Astrocyte (in vitro differentiated cells and primary cell): ENCODE results near the gene ZNF385C. TPM values are rescaled to one million over a fixed set of nuclear protein-coding genes. Genes with fewer than 3 reads are reported as not detected.
A peak's percentile ranks its signal among the peaks of the same experiment; 100 is the strongest.

Experiments
- DNase-seq: peaks from one replicate; pipeline ENCODE4 v3.0.0-alpha.2; 2010; ENCODE audit warnings: low read depth
- FAIRE-seq: peaks from 2 replicates; lab custom pipeline; 2011; peaks lifted over from hg19 to GRCh38; lab: Jason Lieb, UNC
- H2AFZ ChIP-seq: 2 replicates; pipeline ENCODE4 v1.6.0; 2012; ENCODE audit warnings: low read depth, low read length, inconsistent platforms
- H3K27ac ChIP-seq: 2 replicates; pipeline ENCODE4 v1.5.1; 2011; ENCODE audit warnings: low read depth, low read length, inconsistent platforms
- H3K27me3 ChIP-seq: 2 replicates; pipeline ENCODE4 v1.6.0; 2011; ENCODE audit warnings: low read length, inconsistent platforms; ENCODE audit not compliant: insufficient read depth
- H3K36me3 ChIP-seq: 2 replicates; pipeline ENCODE4 v1.5.1; 2011; ENCODE audit warnings: low read length, inconsistent platforms; ENCODE audit not compliant: insufficient read depth
- H3K4me1 ChIP-seq: 2 replicates; pipeline ENCODE4 v1.5.1; 2011; ENCODE audit warnings: low read length, inconsistent platforms; ENCODE audit not compliant: insufficient read depth
- H3K4me2 ChIP-seq: 2 replicates; pipeline ENCODE4 v1.6.0; 2012; ENCODE audit warnings: low read length, inconsistent platforms
- H3K4me3 ChIP-seq: 2 replicates; pipeline ENCODE4 v1.5.1; 2011; ENCODE audit warnings: low read depth, mild to moderate bottlenecking, low read length, inconsistent platforms; ENCODE audit not compliant: insufficient read depth
- H3K79me2 ChIP-seq: 2 replicates; pipeline ENCODE4 v1.6.0; 2012; ENCODE audit warnings: mild to moderate bottlenecking, low read length, inconsistent platforms; ENCODE audit not compliant: insufficient read depth
- H3K9ac ChIP-seq: 2 replicates; pipeline ENCODE4 v1.6.0; 2012; ENCODE audit warnings: mild to moderate bottlenecking, low read length, inconsistent platforms
- H3K9me3 ChIP-seq: 2 replicates; pipeline ENCODE4 v1.5.1; 2012; ENCODE audit warnings: low read depth, mild to moderate bottlenecking, low read length, inconsistent platforms; ENCODE audit not compliant: insufficient read depth
- H4K20me1 ChIP-seq: 2 replicates; pipeline ENCODE4 v1.6.0; 2012; ENCODE audit warnings: low read length, inconsistent platforms; ENCODE audit not compliant: insufficient read depth
- H3K27ac Mint-ChIP-seq: one replicate; pipeline ENCODE4 v1.8.0; 2021; ENCODE audit warnings: mild to moderate bottlenecking, mixed read lengths; ENCODE audit not compliant: unreplicated experiment
- H3K27me3 Mint-ChIP-seq: one replicate; pipeline ENCODE4 v1.8.0; 2021; ENCODE audit warnings: low read depth, mixed read lengths; ENCODE audit not compliant: unreplicated experiment
- H3K36me3 Mint-ChIP-seq: one replicate; pipeline ENCODE4 v1.8.0; 2021; ENCODE audit warnings: low read depth, mixed read lengths; ENCODE audit not compliant: unreplicated experiment
- H3K4me1 Mint-ChIP-seq: one replicate; pipeline ENCODE4 v1.8.0; 2021; ENCODE audit warnings: low read depth, mixed read lengths; ENCODE audit not compliant: unreplicated experiment
- H3K4me3 Mint-ChIP-seq: one replicate; pipeline ENCODE4 v1.8.0; 2021; ENCODE audit warnings: mild to moderate bottlenecking, moderate library complexity, mixed read lengths; ENCODE audit not compliant: unreplicated experiment
- H3K9me3 Mint-ChIP-seq: one replicate; pipeline ENCODE4 v1.8.0; 2021; ENCODE audit warnings: mild to moderate bottlenecking, mixed read lengths; ENCODE audit not compliant: unreplicated experiment
- CTCF ChIP-seq: IDR thresholded peaks from 2 replicates; pipeline ENCODE4 v1.5.1; 2011; ENCODE audit warnings: low read depth, mild to moderate bottlenecking, inconsistent platforms, low read length, moderate library complexity; ENCODE audit not compliant: insufficient read depth
- EZH2 ChIP-seq: IDR thresholded peaks from 2 replicates; pipeline ENCODE4 v1.6.1; 2012; ENCODE audit warnings: mild to moderate bottlenecking, low read length, inconsistent platforms; ENCODE audit not compliant: insufficient read depth
- total RNA-seq: library from RNA; stranded (reverse); gene quantifications from 2 replicates; pipeline ENCODE4 v1.2.1, GENCODE V29; 2021

ZNF385C gene
- total RNA-seq, 1 donor from 2014 or later, result 0.39 TPM

- Histone ChIP-seq H3K4me3 (no peak overlapping the region), H4K20me1 (peaks cover 22% of the 10 kb centered on the region), H3K79me2 (peaks cover 2% of the 10 kb centered on the region), H3K4me2 (no peak overlapping the region), H3K4me1 (peaks cover 6% of the 10 kb centered on the region), H3K36me3 (peaks cover 66% of the 10 kb centered on the region), H3K27me3 (no peaks in the 10 kb centered on the region), H3K27ac (no peak overlapping the region), H3K9ac (no peak overlapping the region), H2AFZ (no peak overlapping the region), H3K9me3 (no peaks in the 10 kb centered on the region)
- Mint-ChIP-seq H3K9me3 (no peaks in the 10 kb centered on the region), H3K4me1 (peaks cover 14% of the 10 kb centered on the region), H3K27me3 (no peaks in the 10 kb centered on the region), H3K27ac (no peak overlapping the region), H3K4me3 (no peak overlapping the region), H3K36me3 (peaks cover 26% of the 10 kb centered on the region)
- TF ChIP-seq EZH2, result no peak
- TF ChIP-seq CTCF, result no peak
- DNase-seq, result no peak
- FAIRE-seq, result no peak
Observed at GRCh38 chr17:41985919-41986318, 112.4 kb downstream of the ZNF385C start.

GRCh38 chr17:41984454-41984853, 113.8 kb downstream of the ZNF385C start:
- no peak for FAIRE-seq
- H3K27ac ChIP-seq, result no peak overlapping the region
- H3K9me3 ChIP-seq, result no peaks in the 10 kb centered on the region
- Mint-ChIP-seq H3K36me3 (peaks cover 24% of the 10 kb centered on the region), H3K4me3 (no peak overlapping the region), H3K4me1 (peaks cover 14% of the 10 kb centered on the region), H3K27me3 (no peaks in the 10 kb centered on the region), H3K27ac (no peak overlapping the region), H3K9me3 (no peaks in the 10 kb centered on the region)
- no peaks in the 10 kb centered on the region for H3K79me2 ChIP-seq
- H3K4me3 ChIP-seq, result no peak overlapping the region
- H2AFZ ChIP-seq, result no peak overlapping the region
- DNase-seq, result no peak
- H3K9ac ChIP-seq, result no peak overlapping the region
- H3K36me3 ChIP-seq, result peaks cover 60% of the 10 kb centered on the region
- H4K20me1 ChIP-seq, result peaks cover 22% of the 10 kb centered on the region
- no peak overlapping the region for H3K4me2 ChIP-seq
- H3K27me3 ChIP-seq, result no peaks in the 10 kb centered on the region
- H3K4me1 ChIP-seq, result peaks cover 6% of the 10 kb centered on the region
- TF ChIP-seq CTCF, result no peak

- H3K4me1 Mint-ChIP-seq, result peaks cover 8% of the 10 kb centered on the region
- H3K4me2 ChIP-seq, result no peak overlapping the region
- H3K9me3 ChIP-seq, result no peaks in the 10 kb centered on the region
- H3K27ac ChIP-seq, result no peak overlapping the region
- TF ChIP-seq EZH2, result no peak
- TF ChIP-seq CTCF, result no peak
- peak overlapping the region; percentile 72 for H3K27ac Mint-ChIP-seq
- no peaks in the 10 kb centered on the region for H3K9me3 Mint-ChIP-seq
- DNase-seq (peak; percentile 50), FAIRE-seq (no peak)
- no peak overlapping the region for H3K4me3 Mint-ChIP-seq
- peak overlapping the region; percentile 23 for H3K9ac ChIP-seq
- peaks cover 4% of the 10 kb centered on the region for H3K79me2 ChIP-seq
- H3K27me3 Mint-ChIP-seq, result no peaks in the 10 kb centered on the region
- peaks cover 15% of the 10 kb centered on the region for H4K20me1 ChIP-seq
- no peak overlapping the region for H3K4me3 ChIP-seq
- H3K36me3 ChIP-seq, result peaks cover 47% of the 10 kb centered on the region
- H3K4me1 ChIP-seq, result peaks cover 6% of the 10 kb centered on the region
- no peak overlapping the region for H2AFZ ChIP-seq
- no peaks in the 10 kb centered on the region for H3K27me3 ChIP-seq
- peaks cover 23% of the 10 kb centered on the region for H3K36me3 Mint-ChIP-seq
Observed at GRCh38 chr17:41982026-41982760, 116.1 kb downstream of the ZNF385C start.
